ENCODE data around the gene CCDC117.
A peak's percentile ranks its signal among the peaks of the same experiment; 100 is the strongest.
"Not testable (repeated sequence)": the region's sequence is repeated elsewhere in the genome, so short reads cannot be mapped to it uniquely, and the experiment has no call there.

CCDC117 gene, protein sequence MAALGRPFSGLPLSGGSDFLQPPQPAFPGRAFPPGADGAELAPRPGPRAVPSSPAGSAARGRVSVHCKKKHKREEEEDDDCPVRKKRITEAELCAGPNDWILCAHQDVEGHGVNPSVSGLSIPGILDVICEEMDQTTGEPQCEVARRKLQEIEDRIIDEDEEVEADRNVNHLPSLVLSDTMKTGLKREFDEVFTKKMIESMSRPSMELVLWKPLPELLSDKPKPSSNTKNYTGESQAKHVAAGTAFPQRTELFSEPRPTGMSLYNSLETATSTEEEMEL

DNA sequence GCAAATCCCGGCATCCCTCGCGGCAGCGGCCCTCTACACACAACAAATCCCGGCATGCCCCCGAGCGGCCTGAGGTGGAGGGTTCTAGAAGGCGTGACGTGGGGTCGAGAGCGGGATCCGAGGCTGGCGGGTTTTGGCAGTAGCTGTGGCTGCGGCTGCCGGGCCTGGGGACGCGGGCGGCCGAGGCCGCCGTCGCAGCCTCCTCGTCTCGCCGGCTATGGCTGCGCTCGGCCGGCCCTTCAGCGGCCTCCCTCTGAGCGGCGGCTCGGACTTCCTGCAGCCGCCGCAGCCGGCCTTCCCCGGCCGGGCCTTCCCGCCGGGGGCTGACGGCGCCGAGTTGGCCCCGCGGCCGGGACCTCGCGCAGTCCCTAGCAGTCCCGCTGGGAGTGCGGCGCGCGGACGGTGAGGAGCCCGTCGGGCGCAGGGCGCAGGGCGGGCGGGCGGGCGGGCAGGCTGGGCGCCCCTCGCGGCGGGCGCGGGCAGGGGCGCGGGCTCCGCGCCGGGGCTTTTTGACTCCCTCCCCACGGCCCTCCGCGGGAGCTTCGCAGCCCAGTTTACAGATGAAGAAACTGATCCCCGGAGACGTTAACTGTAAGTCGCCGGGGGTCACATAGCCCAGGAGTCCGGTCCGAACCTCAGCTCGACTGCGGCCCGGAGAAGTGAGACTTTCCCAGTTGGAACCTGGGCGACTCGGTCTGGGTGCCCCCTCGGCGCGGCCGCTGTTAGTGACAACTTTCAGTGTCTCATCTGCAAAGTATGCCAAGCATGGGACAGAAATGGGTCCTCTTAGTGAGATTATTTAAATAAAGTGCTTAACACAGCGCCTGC lies at the start of gene CCDC117:
CCDC117 (plus strand) TSS at position 63 of the 828 bp plus-strand sequence; CDS start at position 218, 155 bp downstream.
- DNase-seq, result peak; percentile 85 to 96

GRCh38 chr22:28728002-28728401 lies 44.5 kb upstream of the CCDC117 start:
- no peak for DNase-seq

- DNase-seq, result no peak
These were observed 43.7 kb upstream of the CCDC117 start for GRCh38 chr22:28728621-28729313.

DNA sequence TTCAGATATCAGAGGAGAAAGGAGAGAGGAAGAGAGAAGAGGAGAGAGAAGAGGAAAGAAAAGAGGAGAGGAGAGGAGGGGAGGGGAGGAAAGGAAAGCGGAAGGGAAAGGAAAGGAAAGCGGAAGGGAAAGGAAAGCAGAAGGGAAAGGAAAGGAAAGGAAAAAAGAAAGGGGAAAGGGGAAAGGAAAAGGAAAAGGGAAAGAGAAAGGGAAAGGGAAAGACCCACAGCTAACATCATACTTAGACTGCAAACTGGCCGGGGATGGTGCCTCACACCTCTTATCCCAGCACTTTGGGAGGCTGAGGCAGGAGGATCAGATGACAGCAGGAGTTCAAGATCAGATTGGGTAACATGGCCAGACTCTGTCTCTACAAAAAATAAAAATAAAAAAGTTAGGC lies 42.3 kb upstream of the CCDC117 start:
- DNase-seq, result no peak

- no peak for DNase-seq
These were observed 38.1 kb upstream of the CCDC117 start for GRCh38 chr22:28734393-28734792.

DNA sequence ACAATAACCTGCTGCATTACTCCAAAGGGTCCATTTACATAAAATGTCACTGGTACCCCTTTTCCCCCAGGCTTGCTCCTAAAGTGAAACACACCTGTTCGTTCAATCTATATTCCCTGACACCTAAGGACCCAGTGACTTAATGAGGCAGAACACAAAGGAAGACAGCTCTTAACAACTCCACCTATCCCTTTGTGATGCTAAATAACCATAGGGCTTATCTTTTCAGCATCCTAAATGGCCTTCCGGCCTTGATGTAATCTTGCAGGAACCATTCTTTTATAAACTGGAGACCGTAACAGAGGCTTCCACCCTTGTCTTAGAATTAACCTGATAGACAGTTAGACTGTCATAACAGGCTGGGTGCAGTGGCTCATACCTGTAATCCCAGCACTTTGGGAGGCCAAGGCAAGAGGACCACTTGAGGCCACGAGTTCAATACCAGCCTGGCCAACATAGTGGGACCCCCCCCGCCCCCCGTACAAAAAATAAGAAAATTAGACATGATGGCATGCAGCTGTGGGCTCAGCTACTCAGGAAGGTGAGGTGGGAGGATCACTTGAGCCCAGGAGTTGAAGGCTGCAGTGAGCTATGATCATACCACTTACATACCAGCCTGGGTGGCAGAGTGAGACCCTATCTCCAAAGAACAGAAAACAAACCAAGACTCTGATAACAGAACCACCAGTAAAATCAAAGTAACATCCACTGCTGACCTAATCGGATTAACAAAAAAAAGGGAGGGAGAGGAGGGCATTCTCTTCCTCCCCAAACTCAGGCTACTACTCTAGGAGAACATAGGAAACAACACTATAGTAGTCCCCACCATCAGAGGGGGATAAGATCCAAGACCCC lies 36.0 kb upstream of the CCDC117 start:
- no peak for DNase-seq

DNA sequence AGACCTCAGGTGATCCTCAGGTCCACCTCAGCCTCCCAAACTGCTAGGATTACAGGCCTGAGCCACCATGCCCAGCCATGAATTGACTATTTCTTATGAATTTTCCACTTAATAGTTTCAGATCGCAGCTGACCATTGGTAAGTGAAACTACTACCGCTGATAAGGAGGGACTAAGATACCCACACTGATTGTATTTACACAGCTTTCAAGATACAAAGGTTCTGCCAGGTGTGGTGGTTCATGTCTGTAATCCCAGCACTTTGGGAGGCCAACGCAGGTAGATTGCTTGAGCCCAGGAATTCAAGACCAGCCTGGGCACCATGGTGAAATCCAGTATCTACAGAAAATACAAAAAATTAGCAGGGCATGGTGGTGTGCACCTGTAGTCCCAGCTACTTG lies 34.8 kb upstream of the CCDC117 start:
- no peak for DNase-seq

- not testable (repeated sequence) for DNase-seq
These were observed 33.6 kb upstream of the CCDC117 start for GRCh38 chr22:28738876-28739275.

DNA sequence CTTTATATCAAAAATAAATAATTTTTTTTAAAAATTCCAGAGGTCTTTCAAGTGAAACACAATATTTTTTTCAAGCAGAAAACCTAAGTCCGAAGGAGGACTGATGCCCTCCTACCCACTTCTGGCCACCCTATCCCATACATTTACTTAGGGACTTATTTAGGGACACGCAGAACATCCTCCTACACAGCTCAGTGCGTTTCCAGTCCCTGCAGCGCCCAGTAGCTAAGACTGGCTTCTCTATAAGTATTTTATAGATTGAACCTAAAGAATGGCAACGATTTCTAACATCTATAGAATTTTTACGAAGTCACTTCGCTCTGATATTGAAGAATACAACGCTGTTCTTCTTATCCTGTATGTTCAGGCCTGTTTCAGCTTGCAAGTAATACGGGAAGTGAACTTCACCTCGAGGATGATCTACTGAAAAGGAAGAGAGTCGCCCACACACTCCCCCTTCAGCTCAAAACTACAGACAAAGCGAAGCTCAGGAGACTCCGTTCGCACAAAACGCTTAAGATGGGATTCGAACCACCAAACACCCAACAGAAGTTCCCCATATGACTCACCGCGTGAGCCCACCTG lies 31.2 kb upstream of the CCDC117 start:
- no peak for DNase-seq

DNA sequence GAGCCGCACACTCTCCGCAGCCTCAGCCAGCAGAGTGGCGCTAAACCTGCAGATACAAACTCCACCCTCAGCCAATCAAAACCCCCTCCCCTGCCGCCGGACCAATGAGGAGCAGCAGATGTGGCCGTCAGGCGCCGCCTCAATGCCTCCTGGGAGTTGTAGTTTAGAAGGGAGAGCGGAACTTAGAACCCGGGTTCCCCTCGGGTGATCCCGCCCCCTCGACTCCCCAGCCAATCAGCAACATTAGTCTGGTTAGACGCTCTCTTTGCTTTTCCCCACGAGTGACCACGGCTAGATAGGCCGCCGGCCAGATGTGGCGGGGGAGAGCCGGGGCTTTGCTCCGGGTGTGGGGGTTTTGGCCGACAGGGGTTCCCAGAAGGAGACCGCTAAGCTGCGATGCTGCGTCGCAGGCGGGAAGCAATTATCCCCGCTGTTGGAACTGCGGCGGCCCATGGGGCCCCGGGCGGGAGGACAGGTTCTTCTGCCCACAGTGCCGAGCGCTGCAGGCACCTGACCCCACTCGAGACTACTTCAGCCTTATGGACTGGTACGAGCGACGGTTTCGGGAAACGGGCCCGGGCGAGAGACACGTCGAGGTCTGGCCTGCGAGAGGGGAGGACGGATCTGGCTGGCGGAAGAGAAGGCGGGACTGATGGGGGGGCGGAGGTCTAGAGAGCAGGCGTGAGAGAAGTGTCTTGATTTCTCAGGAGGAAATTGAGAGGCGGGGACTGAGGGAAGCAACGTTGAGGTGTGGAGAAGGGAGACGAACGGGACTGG lies 30.5 kb upstream of the CCDC117 start, which contains the start of the genes CHEK2 and HSCB:
CHEK2 (minus strand) TSS at position 36 of the 777 bp plus-strand sequence. CDS start 7,099 bp downstream, outside the sequence.
HSCB (plus strand) TSS at position 255 of the 777 bp plus-strand sequence; CDS start at position 312, 57 bp downstream.
- peak; percentile 99 for DNase-seq

- no peak for DNase-seq
These were observed 29.9 kb upstream of the CCDC117 start for GRCh38 chr22:28742562-28742962.

GRCh38 chr22:28743852-28744251 lies 28.6 kb upstream of the CCDC117 start:
- no peak for DNase-seq

GRCh38 chr22:28750471-28750881 lies 22.0 kb upstream of the CCDC117 start:
- no peak for DNase-seq

DNA sequence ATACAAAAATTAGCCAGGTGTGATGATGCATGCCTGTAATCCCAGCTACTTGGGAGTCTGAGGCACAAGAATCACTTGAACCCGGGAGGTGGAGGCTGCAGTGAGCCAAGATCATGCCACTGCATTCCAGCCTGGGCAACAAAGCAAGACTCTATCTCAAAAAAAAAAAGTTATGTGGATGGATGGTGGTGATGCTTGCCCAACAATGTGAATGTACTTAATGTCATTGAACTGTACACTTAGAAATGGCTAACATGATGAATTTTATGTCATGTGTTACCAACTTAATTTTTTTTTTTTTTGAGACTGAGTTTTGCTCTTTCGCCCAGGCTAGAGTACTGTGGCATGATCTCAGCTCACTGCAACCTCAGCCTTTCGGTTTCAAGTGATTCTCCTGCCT lies 18.0 kb upstream of the CCDC117 start:
- DNase-seq, result not testable (repeated sequence)

DNA sequence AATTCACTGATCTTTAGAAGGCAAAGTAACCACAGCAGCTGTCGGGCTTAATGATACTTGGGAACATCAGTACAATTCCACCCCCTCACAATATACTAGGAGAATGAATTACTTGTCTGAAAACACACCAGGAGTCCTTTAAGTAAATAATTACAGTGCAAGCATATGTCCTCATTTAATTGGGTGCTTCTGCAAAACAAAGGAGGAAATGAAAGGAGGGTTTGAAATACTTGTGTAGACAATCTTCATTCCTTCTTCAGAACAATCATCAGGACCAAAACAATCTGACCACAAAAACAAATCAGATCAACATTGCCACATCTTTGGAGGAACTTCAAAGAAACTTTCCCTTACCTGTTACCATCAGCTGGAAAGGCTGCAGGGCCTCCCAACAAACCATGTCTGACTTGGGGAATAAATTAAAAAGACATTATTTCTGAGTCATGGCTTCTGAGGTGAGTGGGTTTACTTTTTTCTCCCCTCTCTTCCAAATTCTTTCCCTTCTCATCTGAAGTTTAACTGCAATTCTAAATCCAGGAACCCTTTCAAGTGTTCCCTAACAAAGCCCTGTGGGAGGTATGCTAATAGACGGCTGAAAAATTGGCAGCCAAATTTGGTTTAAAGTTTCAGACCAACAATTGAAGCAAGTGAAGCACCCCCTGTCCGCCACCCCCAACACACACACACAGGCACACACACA lies 12.5 kb upstream of the CCDC117 start:
- peak; percentile 53 to 67 for DNase-seq

DNA sequence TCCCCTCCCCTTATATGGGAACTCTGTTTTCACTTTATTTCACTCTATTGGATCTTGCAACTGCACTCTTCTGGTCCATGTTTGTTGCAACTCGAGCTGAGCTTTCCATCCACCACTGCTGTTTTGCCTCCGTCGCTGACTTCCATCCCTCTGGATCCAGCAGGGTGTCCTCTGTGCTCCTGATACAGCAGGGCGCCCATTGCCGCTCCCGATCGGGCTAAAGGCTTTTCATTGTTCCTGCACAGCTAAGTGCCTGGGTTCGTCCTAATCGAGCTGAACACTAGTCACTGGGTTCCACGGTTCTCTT lies 11.1 kb upstream of the CCDC117 start:
- DNase-seq, result no peak

GRCh38 chr22:28762000-28762399 lies 10.5 kb upstream of the CCDC117 start:
- DNase-seq, result not testable (repeated sequence)

DNA sequence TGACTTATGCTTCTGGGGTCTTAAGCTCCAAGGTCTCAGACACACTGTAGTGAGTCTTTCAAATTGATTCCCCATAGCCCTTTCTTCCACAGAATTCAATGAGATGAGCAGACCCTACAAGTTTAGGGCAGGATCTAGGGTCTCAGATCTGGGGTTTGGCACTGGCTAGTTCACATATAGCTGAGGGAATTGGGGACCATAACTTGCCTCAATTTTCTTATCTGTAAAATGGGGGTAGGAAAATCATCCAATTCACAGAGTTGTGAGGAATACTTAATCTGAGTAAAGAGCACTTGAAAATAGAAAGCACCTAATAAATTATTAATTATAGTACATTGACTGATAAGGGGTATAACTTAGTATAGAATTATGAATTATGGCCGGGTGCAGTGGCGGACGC lies 5.9 kb upstream of the CCDC117 start:
- no peak for DNase-seq

DNA sequence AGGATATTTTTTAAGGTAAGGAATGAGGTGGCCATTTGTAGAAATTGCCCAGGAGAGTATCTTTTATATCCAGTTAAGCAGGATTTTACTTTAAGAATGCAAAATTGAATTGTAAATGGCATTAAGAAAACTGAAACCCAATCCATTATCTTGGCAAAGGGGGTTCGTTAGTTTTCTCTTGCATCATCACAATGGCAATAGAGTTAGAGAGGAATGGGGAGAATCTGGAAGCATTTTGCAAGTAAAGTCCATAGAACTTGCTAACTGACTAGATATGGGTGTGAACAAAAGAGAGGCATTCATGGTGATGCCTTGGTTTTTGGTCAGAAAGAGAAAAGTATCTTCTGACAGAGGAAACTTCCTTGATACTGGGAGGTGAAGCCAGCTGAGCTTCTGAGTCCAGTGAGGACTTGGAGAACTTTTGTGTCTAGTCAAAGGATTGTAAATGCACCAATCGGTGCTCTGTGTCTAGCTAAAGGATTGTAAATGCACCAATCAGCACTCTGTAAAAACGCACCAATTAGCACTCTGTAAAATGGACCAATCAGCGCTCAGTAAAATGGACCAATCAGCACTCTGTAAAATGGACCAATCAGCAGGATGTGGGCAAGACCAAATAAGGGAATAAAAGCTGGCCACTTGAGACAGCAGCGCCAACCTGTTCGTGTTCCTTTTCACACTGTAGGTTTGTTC lies 3.6 kb upstream of the CCDC117 start:
- DNase-seq, result no peak
